Sigmoid colon (tissue), 4 donors: ENCODE measurements around the gene KIFC1.

Experiments
- POLR2A ChIP-seq, 2 donors: fragments of 450-650 bp; IDR thresholded peaks; one replicate each; pipeline ENCODE4 v1.6.1; 2016; ENCODE audit warnings: antibody characterized with exemption in 2 of 2, mild to moderate bottlenecking in 2 of 2, moderate library complexity in 2 of 2
- POLR2AphosphoS5 ChIP-seq, 4 donors: sonication (generic); formaldehyde crosslinking; IDR thresholded peaks; one replicate each; pipeline ENCODE4 v1.6.1; 2017; ENCODE audit warnings: antibody characterized with exemption in 4 of 4

DNA sequence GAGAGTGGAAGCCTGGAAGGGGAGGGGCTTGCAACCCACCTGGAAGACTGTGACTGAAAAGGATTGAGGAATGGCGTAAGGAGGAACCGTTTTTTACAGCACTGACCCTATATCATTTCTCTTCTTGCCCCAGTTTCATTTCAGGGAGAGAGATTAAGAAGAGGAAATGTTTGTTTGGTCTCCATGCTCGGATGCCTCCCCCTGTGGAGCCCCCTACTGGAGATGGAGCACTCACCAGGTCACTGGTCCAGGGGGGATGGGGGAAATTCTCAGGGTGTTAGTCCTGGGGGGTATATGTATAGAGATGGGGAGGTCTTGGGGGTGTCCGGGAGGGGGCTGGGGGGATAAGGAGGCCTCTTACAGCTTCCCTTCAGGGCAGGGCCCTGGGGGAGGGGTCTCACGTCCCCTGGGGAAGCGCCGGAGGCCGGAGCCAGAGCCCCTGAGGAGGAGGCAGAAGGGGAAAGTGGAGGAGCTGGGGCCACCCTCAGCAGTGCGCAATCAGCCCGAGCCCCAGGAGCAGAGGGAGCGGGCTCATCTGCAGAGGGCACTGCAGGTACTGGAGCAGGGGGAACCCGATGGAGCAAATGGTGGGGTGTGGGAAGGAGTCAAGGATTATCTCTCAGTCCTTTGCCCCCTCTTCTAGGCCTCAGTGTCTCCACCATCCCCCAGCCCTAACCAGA is 23.1 kb downstream of the KIFC1 start:
- TF ChIP-seq POLR2A (IDR thresholded peaks at IDR 0.05) = no peak
- no peak for TF ChIP-seq POLR2AphosphoS5 (IDR thresholded peaks at IDR 0.05)
